ENCODE data around the gene CYSTM1. TPM values are rescaled to one million over a fixed set of nuclear protein-coding genes. Genes with fewer than 3 reads are reported as not detected.
"Not testable (repeated sequence)": the region's sequence is repeated elsewhere in the genome, so short reads cannot be mapped to it uniquely, and the experiment has no call there.

CYSTM1 gene
- total RNA-seq, 2 donors from 2014 or later = 11.3 to 11.9 TPM

DNA sequence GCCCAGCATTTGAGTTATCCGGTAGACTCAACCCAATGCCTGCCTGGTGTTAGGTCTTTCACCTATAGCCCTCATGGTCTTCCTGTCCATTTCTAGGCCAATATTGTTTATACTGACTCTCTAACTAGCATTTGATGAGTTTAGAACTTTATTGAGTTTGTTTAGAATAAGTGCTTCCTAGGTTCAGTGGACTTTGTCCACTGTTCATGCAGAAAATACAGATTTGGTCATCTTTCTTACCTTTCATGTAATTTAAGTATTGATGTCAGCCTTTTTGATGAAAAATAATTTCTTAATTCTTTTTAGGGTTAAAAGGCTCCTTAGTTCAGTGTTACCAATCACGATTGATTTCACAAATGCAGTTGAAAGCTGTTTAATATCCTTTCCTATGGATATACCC is 22.0 kb downstream of the CYSTM1 start:
- Mint-ChIP-seq H3K27ac (no peak overlapping the region), H3K27me3 (no peaks in the 10 kb centered on the region), H3K36me3 (ENCODE audit: low read depth) (no peaks in the 10 kb centered on the region), H3K9me3 (no peaks in the 10 kb centered on the region), H3K4me3 (no peak overlapping the region), H3K4me1 (no peaks in the 10 kb centered on the region)
- ATAC-seq (replicated peaks) = no peak

DNA sequence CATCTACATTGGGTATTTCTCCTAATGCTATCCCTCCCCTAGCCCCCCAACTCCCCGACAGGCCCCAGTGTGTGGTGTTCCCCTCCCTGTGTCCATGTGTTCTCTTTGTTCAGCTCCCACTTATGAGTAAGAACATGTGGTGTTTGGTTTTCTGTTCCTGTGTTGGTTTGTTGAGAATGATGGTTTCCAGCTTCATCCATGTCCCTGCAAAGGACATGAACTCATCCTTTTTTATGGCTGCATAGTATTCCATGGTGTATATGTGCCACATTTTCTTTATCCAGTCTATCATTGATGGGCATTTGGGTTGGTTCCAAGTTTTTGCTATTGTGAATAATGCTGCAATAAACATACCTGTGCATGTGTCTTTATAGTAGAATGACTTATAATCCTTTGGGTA is 23.9 kb downstream of the CYSTM1 start:
- H3K27me3 Mint-ChIP-seq; H3K9me3 Mint-ChIP-seq; ATAC-seq (replicated peaks); H3K36me3 Mint-ChIP-seq (ENCODE audit: low read depth); H3K27ac Mint-ChIP-seq; H3K4me1 Mint-ChIP-seq; H3K4me3 Mint-ChIP-seq: not testable (repeated sequence)

DNA sequence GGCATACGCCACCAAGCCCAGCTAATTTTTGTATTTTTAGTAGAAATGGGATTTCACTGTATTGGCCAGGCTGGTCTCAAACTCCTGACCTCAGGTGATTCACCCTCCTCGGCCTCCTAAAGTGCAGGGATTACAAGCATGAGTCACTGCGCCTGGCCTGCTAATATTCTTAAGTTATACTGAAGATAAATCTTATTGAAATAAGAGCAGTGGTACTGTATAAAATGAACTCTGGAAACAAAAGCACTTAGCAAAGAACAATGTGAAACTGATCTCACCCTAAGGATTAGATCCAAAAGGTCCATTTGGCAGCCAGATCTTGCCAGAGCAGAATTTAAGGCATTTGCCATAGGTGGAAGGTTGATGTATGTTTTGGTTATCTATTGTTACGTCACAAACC is 27.1 kb downstream of the CYSTM1 start:
- Mint-ChIP-seq H3K27ac (no peak overlapping the region), H3K9me3 (no peaks in the 10 kb centered on the region), H3K4me1 (no peaks in the 10 kb centered on the region), H3K27me3 (no peaks in the 10 kb centered on the region), H3K4me3 (no peak overlapping the region), H3K36me3 (ENCODE audit: low read depth) (no peaks in the 10 kb centered on the region)
- ATAC-seq (replicated peaks) = no peak

DNA sequence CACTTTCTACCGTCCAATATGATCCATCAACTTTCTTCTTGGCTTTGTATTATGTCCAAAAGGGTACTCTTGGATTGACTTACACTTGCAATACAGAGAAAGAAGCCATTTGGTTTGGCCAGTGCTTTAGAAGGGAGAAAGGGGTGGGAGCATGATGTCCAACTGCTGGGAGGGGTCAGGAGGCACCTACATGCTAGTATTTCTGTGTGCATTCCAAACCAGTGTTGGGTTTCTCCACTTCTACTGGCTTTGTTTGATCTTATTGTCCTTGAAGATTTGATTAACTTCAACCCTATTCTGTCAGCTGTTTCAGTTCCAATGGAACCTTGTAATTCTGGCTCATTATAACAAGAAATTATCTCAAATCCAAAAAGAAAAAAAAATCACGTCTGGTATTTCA is 27.6 kb downstream of the CYSTM1 start:
- no peak overlapping the region for H3K27ac Mint-ChIP-seq
- H3K4me3 Mint-ChIP-seq = no peak overlapping the region
- peaks cover 5% of the 10 kb centered on the region for H3K4me1 Mint-ChIP-seq
- no peaks in the 10 kb centered on the region for H3K27me3 Mint-ChIP-seq
- H3K9me3 Mint-ChIP-seq = no peaks in the 10 kb centered on the region
- H3K36me3 Mint-ChIP-seq (ENCODE audit: low read depth) = no peaks in the 10 kb centered on the region
- ATAC-seq (replicated peaks) = no peak

GRCh38 chr5:140205216-140205615 is 30.2 kb downstream of the CYSTM1 start:
- Mint-ChIP-seq H3K27ac (no peak overlapping the region), H3K27me3 (no peaks in the 10 kb centered on the region), H3K9me3 (no peaks in the 10 kb centered on the region), H3K4me3 (no peak overlapping the region), H3K36me3 (ENCODE audit: low read depth) (no peaks in the 10 kb centered on the region), H3K4me1 (peaks cover 7% of the 10 kb centered on the region)
- ATAC-seq (replicated peaks) = no peak

DNA sequence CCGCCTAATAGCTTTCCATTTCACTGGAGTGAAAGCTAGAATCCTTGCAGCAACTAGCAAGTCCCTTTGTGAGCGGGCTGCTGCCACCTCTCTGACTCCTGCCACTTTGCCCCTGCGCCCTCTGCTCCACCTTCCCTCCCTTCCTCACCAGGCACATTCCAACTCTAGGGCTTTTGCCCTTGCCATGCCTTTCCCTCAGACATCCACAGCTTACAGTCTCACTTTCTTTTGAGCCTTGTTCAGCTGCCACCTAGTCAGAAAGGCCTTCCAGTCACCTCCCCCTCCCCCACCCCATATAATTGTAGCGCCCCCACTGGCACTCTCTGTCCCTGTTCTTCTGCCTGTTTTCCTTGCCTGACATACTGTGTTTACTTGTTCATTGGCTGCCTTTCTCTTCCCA is 31.0 kb downstream of the CYSTM1 start:
- H3K9me3 Mint-ChIP-seq = no peaks in the 10 kb centered on the region
- no peak overlapping the region for H3K4me3 Mint-ChIP-seq
- H3K27me3 Mint-ChIP-seq = no peaks in the 10 kb centered on the region
- H3K27ac Mint-ChIP-seq = no peak overlapping the region
- ATAC-seq (replicated peaks) = no peak
- H3K36me3 Mint-ChIP-seq (ENCODE audit: low read depth) = no peaks in the 10 kb centered on the region
- peaks cover 7% of the 10 kb centered on the region for H3K4me1 Mint-ChIP-seq

DNA sequence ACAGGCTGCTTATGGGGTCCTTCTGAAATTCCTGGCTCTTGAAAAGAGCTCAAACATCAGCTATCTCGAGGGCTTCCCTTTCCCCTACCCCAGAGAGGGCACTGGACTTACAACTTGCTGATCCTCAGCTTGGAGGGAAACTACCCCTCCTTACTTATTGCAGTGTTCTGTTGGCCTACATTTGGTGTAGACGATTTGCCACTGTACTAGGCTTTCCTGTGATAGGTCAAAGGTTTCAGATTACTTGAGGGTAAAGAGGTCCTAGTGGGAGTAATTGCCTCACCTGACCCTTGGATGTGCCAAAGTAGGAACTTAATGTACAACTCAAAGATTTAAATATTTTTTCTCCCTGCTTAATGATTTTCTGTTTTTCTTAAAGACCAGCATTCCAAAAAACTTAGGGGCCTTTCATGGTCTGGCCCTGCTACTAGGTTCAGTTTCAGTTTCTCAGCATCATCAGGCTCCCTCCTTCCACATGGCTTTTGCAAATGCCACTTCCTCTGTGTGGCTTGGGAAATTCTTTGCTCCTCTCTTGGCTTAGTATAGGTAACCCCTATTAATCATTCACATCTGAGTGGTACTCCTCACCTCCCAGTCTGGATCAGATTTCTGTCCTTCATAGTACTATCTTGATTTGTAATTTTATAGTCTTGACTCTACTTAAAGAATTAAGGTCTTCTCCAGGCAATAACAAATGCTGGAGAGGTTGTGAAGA is 32.4 kb downstream of the CYSTM1 start:
- Mint-ChIP-seq H3K9me3 (no peaks in the 10 kb centered on the region), H3K27ac (no peak overlapping the region), H3K4me1 (peaks cover 7% of the 10 kb centered on the region), H3K27me3 (no peaks in the 10 kb centered on the region), H3K36me3 (ENCODE audit: low read depth) (no peaks in the 10 kb centered on the region), H3K4me3 (no peak overlapping the region)
- ATAC-seq (replicated peaks) = peak; percentile 32

DNA sequence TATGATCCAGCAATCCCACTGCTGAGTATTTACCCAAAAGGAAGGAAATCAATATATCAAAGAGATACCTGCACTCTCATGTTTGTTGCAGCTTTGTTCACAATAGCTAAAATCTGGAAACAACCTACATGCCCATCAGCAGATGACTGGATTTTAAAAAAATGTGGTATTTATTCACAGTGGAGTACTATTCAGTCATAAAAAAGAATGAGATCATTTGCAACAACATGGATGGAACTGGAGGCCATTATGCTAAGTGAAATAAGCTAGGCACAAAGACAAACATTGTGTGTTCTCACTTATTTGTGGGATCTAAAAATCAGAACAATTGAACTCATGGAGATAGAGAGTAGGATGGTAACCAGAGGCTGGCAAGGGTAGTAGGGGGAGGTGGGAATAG is 33.1 kb downstream of the CYSTM1 start:
- H3K36me3 Mint-ChIP-seq (ENCODE audit: low read depth) = no peaks in the 10 kb centered on the region
- H3K27ac Mint-ChIP-seq = no peak overlapping the region
- H3K4me3 Mint-ChIP-seq = no peak overlapping the region
- no peaks in the 10 kb centered on the region for H3K27me3 Mint-ChIP-seq
- H3K9me3 Mint-ChIP-seq = no peaks in the 10 kb centered on the region
- no peak for ATAC-seq (replicated peaks)
- peaks cover 7% of the 10 kb centered on the region for H3K4me1 Mint-ChIP-seq

- peak; percentile 92 for ATAC-seq (replicated peaks)
- H3K27me3 Mint-ChIP-seq = no peaks in the 10 kb centered on the region
- H3K36me3 Mint-ChIP-seq (ENCODE audit: low read depth) = no peaks in the 10 kb centered on the region
- no peaks in the 10 kb centered on the region for H3K9me3 Mint-ChIP-seq
- no peak overlapping the region for H3K4me3 Mint-ChIP-seq
- peaks cover 8% of the 10 kb centered on the region for H3K4me1 Mint-ChIP-seq
- H3K27ac Mint-ChIP-seq = no peak overlapping the region
These were observed 38.5 kb downstream of the CYSTM1 start for GRCh38 chr5:140213370-140213983.

DNA sequence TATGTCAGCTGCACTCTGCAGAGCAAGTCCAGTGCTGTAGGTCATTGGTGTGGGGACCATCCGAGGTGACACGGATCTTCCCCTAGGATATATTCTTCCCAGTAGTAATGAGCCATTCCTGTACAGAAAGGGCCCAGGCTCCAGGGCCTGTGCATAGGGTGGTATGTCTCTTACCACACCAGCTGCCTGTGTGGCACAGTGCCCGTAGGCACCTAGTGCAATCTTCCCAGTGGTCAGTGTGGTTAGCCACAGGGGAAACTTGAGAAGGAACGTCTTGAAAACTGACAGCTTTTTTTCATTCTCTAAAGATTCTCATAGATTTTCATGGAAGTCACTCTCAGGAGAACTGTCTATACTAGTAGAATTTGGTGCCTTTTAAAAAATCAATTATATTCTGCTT is 39.8 kb downstream of the CYSTM1 start:
- H3K4me3 Mint-ChIP-seq = no peak overlapping the region
- peaks cover 10% of the 10 kb centered on the region for H3K4me1 Mint-ChIP-seq
- H3K27me3 Mint-ChIP-seq = no peaks in the 10 kb centered on the region
- H3K27ac Mint-ChIP-seq = no peak overlapping the region
- no peaks in the 10 kb centered on the region for H3K9me3 Mint-ChIP-seq
- ATAC-seq (replicated peaks) = peak; percentile 51
- no peaks in the 10 kb centered on the region for H3K36me3 Mint-ChIP-seq (ENCODE audit: low read depth)

DNA sequence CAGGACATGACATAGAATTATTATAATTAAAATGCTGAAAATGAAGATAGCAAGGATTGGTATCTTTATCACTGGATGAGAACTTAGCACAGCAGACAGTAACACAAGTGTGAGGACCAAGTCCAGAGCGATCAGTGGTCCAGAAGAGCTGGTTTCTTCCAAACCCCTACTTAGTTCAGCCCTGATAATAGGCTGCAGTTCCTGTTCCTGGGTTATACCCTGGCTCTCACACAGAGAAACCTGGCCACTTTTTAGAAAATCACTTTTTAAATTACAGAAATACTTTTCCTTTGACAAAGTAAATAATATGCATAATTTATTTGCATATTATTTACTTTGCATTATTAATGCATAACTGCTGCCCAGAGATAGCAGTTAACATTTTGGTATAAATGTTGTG is 40.3 kb downstream of the CYSTM1 start:
- H3K36me3 Mint-ChIP-seq (ENCODE audit: low read depth) = no peaks in the 10 kb centered on the region
- no peak overlapping the region for H3K27ac Mint-ChIP-seq
- ATAC-seq (replicated peaks) = no peak
- H3K4me3 Mint-ChIP-seq = no peak overlapping the region
- H3K27me3 Mint-ChIP-seq = no peaks in the 10 kb centered on the region
- H3K9me3 Mint-ChIP-seq = no peaks in the 10 kb centered on the region
- peaks cover 14% of the 10 kb centered on the region for H3K4me1 Mint-ChIP-seq

DNA sequence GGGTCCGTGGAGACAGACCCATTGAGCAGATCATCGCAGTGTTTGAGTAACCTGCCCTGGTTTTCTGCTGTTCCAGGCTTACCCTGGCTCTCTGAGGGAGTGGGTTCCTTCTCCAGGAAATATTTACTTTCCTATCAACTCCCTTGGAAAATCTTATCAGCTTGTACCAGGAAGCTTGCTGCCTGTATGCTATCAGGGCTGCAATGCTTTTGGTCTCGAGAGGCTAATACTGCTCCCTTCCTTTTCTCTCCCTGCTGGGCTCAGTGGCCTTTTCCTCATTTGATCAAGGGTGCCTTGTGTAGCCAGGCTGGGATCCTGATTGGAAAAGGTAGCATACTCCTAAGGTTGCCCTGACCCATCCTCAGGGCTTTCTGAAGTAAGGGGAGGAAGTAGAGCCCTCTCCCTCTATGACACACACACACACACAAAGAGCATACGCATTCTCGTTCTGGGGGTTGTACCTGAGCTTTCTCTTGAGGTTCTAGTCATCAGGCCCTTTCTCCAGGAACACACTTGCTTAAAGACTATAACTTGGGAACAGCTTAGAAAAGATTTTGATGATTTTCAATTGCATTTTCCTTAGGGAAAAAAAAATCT is 41.6 kb downstream of the CYSTM1 start:
- H3K4me1 Mint-ChIP-seq = peaks cover 24% of the 10 kb centered on the region
- no peaks in the 10 kb centered on the region for H3K27me3 Mint-ChIP-seq
- no peak overlapping the region for H3K27ac Mint-ChIP-seq
- no peaks in the 10 kb centered on the region for H3K9me3 Mint-ChIP-seq
- H3K4me3 Mint-ChIP-seq = no peak overlapping the region
- no peak for ATAC-seq (replicated peaks)
- no peaks in the 10 kb centered on the region for H3K36me3 Mint-ChIP-seq (ENCODE audit: low read depth)

DNA sequence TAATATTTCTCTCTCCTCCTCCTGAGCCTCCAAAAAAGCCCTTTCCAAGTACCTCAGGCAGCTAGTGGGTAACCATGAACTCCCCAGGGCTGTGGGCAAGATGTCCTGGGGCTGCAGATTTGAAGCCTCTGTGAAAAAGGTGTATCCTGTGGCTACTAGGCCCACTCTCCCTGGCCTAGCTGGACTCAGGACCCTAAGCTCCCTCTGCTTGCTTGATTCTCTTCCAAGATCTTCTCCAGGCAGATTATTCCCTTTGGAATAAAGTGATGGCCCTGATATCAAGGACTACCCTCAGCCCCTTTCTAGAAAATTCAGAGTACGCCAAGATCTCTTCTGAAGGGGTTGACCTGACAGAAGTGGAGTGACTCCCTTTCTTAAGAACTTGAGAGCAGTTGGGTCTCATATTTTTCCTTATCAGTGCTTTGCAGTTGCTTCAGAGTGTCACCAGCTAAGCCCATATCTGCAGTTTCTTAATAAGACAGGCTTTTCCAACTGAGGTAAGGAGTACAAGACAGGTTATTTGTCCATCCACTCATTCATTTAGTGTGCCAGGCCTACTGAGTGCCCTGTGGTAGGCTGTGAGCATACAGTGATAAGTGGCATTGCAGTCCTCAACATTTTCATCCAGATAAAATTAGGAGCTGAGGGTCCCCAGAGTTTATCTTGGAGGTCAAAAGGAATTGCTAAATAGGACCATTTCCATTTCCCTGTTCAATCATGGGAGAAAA is 42.5 kb downstream of the CYSTM1 start:
- H3K36me3 Mint-ChIP-seq (ENCODE audit: low read depth) = no peaks in the 10 kb centered on the region
- no peaks in the 10 kb centered on the region for H3K9me3 Mint-ChIP-seq
- no peak overlapping the region for H3K27ac Mint-ChIP-seq
- H3K27me3 Mint-ChIP-seq = no peaks in the 10 kb centered on the region
- no peak for ATAC-seq (replicated peaks)
- no peak overlapping the region for H3K4me3 Mint-ChIP-seq
- H3K4me1 Mint-ChIP-seq = peaks cover 32% of the 10 kb centered on the region

DNA sequence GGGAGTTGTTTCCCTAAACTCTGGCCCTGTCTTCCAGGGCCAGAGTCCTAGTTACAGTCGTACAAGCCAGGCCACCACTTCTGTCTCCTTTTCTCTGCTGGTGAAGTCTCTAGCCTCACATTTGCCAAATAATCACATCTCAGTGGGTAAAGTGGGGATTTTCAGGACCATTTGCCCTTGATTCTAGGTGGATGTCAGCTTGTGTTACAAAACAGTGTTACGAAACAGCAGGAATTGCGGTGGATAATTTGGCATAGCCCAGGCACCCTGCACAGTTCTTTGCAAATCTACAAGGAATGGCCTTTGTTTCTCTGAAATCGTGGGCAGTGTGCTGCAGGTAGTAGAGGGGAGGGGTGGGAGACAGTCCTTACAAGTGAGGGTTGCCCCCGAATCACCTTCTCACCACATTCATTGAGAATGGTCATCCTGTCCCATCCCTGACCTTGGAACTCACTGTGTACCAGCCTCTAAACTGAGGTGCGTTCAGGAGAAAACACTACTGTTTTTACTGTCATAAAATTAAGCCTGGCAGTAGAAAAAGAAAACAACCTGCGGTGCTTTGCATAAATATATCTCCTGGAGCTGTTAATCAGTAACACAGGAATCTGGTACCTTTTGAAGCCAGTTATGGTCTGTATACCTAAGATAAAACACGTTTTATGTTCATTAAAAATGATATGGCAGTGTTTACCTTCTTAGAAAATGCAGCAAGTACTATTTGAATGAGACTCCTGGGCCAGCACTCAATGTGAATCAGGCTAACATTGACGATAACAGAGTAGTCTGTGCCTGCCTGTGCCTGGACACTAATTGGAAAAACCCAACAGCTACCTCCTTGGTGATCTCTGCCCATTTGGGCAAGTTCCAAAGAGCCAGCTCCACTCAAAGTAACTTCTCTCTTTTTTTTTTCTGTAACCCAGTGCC is 44.3 kb downstream of the CYSTM1 start:
- H3K4me3 Mint-ChIP-seq = no peak overlapping the region
- H3K27me3 Mint-ChIP-seq = no peaks in the 10 kb centered on the region
- H3K36me3 Mint-ChIP-seq (ENCODE audit: low read depth) = no peaks in the 10 kb centered on the region
- peak overlapping the region; percentile 4 for H3K27ac Mint-ChIP-seq
- peaks cover 31% of the 10 kb centered on the region for H3K4me1 Mint-ChIP-seq
- no peaks in the 10 kb centered on the region for H3K9me3 Mint-ChIP-seq
- no peak for ATAC-seq (replicated peaks)
